Measurements from ENCODE around the gene MYL7.

MYL7 gene

GRCh38 chr7:44150466-44150832 is 9.3 kb upstream of the MYL7 start:
- DNase-seq (ENCODE audit: low spot score): no peak

- no peak for DNase-seq (ENCODE audit: low spot score)
Observed at GRCh38 chr7:44149571-44150465, 8.7 kb upstream of the MYL7 start.

- DNase-seq (ENCODE audit: low spot score): no peak
Observed at GRCh38 chr7:44148961-44149536, 7.9 kb upstream of the MYL7 start.

- DNase-seq (ENCODE audit: low spot score): no peak
Observed at GRCh38 chr7:44148166-44148565, 7.0 kb upstream of the MYL7 start.

- no peak for DNase-seq (ENCODE audit: low spot score)
Observed at GRCh38 chr7:44147026-44147991, 6.2 kb upstream of the MYL7 start.

- peak; percentile 67 for DNase-seq (ENCODE audit: low spot score)
Observed at GRCh38 chr7:44145969-44146911, 5.1 kb upstream of the MYL7 start.

GRCh38 chr7:44145479-44145968 is 4.4 kb upstream of the MYL7 start:
- DNase-seq (ENCODE audit: low spot score): peak; percentile 35

GRCh38 chr7:44144968-44145478 is 3.9 kb upstream of the MYL7 start:
- DNase-seq (ENCODE audit: low spot score): no peak

- DNase-seq (ENCODE audit: low spot score): no peak
Observed at GRCh38 chr7:44144426-44144967, 3.4 kb upstream of the MYL7 start.

GRCh38 chr7:44143646-44144250 is 2.6 kb upstream of the MYL7 start:
- DNase-seq (ENCODE audit: low spot score): no peak

- DNase-seq (ENCODE audit: low spot score): no peak
Observed at GRCh38 chr7:44142028-44142427, 896 bp upstream of the MYL7 start.

- no peak for DNase-seq (ENCODE audit: low spot score)
Observed at GRCh38 chr7:44140341-44140740, 791 bp downstream of the MYL7 start.

- DNase-seq (ENCODE audit: low spot score): no peak
Observed at GRCh38 chr7:44139311-44140010, 1.7 kb downstream of the MYL7 start.

- DNase-seq (ENCODE audit: low spot score): no peak
Observed at GRCh38 chr7:44138698-44139097, 2.4 kb downstream of the MYL7 start.

GRCh38 chr7:44136731-44137130 is 4.4 kb downstream of the MYL7 start:
- no peak for DNase-seq (ENCODE audit: low spot score)

GRCh38 chr7:44134943-44135628 is 6.0 kb downstream of the MYL7 start:
- DNase-seq (ENCODE audit: low spot score): no peak

- no peak for DNase-seq (ENCODE audit: low spot score)
Observed at GRCh38 chr7:44133295-44133694, 7.8 kb downstream of the MYL7 start.

- no peak for DNase-seq (ENCODE audit: low spot score)
Observed at GRCh38 chr7:44132039-44132438, 9.1 kb downstream of the MYL7 start.

Measured in CD4-positive, alpha-beta T cell treated with Interleukin-2 at 100 ng/mL for 4 hours (primary cell).